WTC11 (cell line): Measurements from ENCODE around the gene NQO2. TPM values are rescaled to one million over a fixed set of nuclear protein-coding genes. Genes with fewer than 3 reads are reported as not detected.

ENCODE experiments used
- ATAC-seq: fragments of 200-7000 bp; cut with Tn5 transposase; 2 replicates; pipeline ENCODE4 v1.10.0; 2021; ENCODE audit warnings: mild to moderate bottlenecking, moderate library complexity
- CTCF ChIA-PET: fragments of 300-600 bp; sonication (Branson Sonifier 250); formaldehyde crosslinking; loops from one replicate; lab custom pipeline; 2021; ENCODE audit warnings: antibody characterized with exemption; lab: Charles Lee
- POLR2A ChIA-PET: fragments of 350-600 bp; sonication (Branson Sonifier 250); formaldehyde crosslinking; loops from one replicate; lab custom pipeline; 2021; ENCODE audit warnings: antibody characterized with exemption; lab: Charles Lee
- DNase-seq: peaks from one replicate; pipeline ENCODE4 v3.0.0; 2021; ENCODE audit warnings: low spot score
- H3K27ac Mint-ChIP-seq: 2 replicates; pipeline ENCODE4 v1.8.0; 2021; ENCODE audit warnings: mixed read lengths
- H3K27me3 Mint-ChIP-seq: 2 replicates; pipeline ENCODE4 v1.8.0; 2021; ENCODE audit warnings: low read depth, mild to moderate bottlenecking, moderate library complexity, mixed read lengths
- H3K36me3 Mint-ChIP-seq: 2 replicates; pipeline ENCODE4 v1.8.0; 2021; ENCODE audit warnings: mixed read lengths
- H3K4me1 Mint-ChIP-seq: 2 replicates; pipeline ENCODE4 v1.8.0; 2022; ENCODE audit warnings: mixed read lengths
- H3K4me3 Mint-ChIP-seq: 2 replicates; pipeline ENCODE4 v1.8.0; 2021; ENCODE audit warnings: mild to moderate bottlenecking, moderate library complexity, mixed read lengths
- H3K9me3 Mint-ChIP-seq: 2 replicates; pipeline ENCODE4 v1.8.0; 2021; ENCODE audit warnings: mixed read lengths
- ESRRA ChIP-seq: sonication (generic); formaldehyde crosslinking; IDR thresholded peaks from 2 replicates; pipeline ENCODE4 v1.8.1; 2022; ENCODE audit warnings: mild to moderate bottlenecking, missing genetic modification reagents, borderline replicate concordance
- FOXP1 ChIP-seq: sonication (generic); formaldehyde crosslinking; IDR thresholded peaks from 2 replicates; pipeline ENCODE4 v1.8.0; 2022; ENCODE audit warnings: missing genetic modification reagents, mild to moderate bottlenecking, moderate library complexity, borderline replicate concordance
- FOXP4 ChIP-seq: sonication (generic); formaldehyde crosslinking; IDR thresholded peaks from 2 replicates; pipeline ENCODE4 v1.8.0; 2022; ENCODE audit warnings: mild to moderate bottlenecking, missing genetic modification reagents
- GABPB1 ChIP-seq: sonication (generic); formaldehyde crosslinking; IDR thresholded peaks from 2 replicates; pipeline ENCODE4 v1.8.1; 2023; ENCODE audit warnings: mild to moderate bottlenecking, missing genetic modification reagents
- MXD4 ChIP-seq: fragments of 250-450 bp; sonication (Bioruptor Pico); IDR thresholded peaks from 2 replicates; pipeline ENCODE4 v1.8.0; 2021; ENCODE audit warnings: mild to moderate bottlenecking, moderate library complexity, borderline replicate concordance
- NFATC4 ChIP-seq: fragments of 250-450 bp; sonication (Bioruptor Pico); IDR thresholded peaks from 2 replicates; pipeline ENCODE4 v1.9.0; 2021; ENCODE audit warnings: mild to moderate bottlenecking
- NFYB ChIP-seq: sonication (generic); formaldehyde crosslinking; conservative IDR thresholded peaks from 2 replicates; pipeline ENCODE4 v1.8.0; 2022; ENCODE audit warnings: low read depth, missing genetic modification reagents
- OVOL2 ChIP-seq: fragments of 250-450 bp; sonication (Bioruptor Pico); IDR thresholded peaks from 2 replicates; pipeline ENCODE4 v1.9.0; 2021; ENCODE audit warnings: mild to moderate bottlenecking, borderline replicate concordance
- SP1 ChIP-seq: sonication (generic); formaldehyde crosslinking; conservative IDR thresholded peaks from 2 replicates; pipeline ENCODE4 v1.8.1; 2022; ENCODE audit warnings: missing genetic modification reagents
- STAT6 ChIP-seq: sonication (generic); formaldehyde crosslinking; conservative IDR thresholded peaks from 2 replicates; pipeline ENCODE4 v1.8.1; 2023; ENCODE audit warnings: mild to moderate bottlenecking, low read depth, missing genetic modification reagents, moderate library complexity
- TCF7 ChIP-seq: sonication (generic); formaldehyde crosslinking; IDR thresholded peaks from 2 replicates; pipeline ENCODE4 v1.8.0; 2022; ENCODE audit warnings: mild to moderate bottlenecking, low read depth, missing genetic modification reagents, moderate library complexity
- TEAD1 ChIP-seq: sonication (generic); formaldehyde crosslinking; IDR thresholded peaks from 2 replicates; pipeline ENCODE4 v1.8.0; 2022; ENCODE audit warnings: mild to moderate bottlenecking, missing genetic modification reagents
- TP53 ChIP-seq: sonication (generic); formaldehyde crosslinking; IDR thresholded peaks from 2 replicates; pipeline ENCODE4 v1.8.1; 2023; ENCODE audit warnings: mild to moderate bottlenecking, missing genetic modification reagents
- ZNF232 ChIP-seq: sonication (generic); formaldehyde crosslinking; IDR thresholded peaks from 2 replicates; pipeline ENCODE4 v1.8.0; 2022; ENCODE audit warnings: mild to moderate bottlenecking, missing genetic modification reagents
- ZNF671 ChIP-seq: fragments of 250-450 bp; sonication (Bioruptor Pico); IDR thresholded peaks from 2 replicates; pipeline ENCODE4 v1.8.0; 2021; ENCODE audit warnings: mild to moderate bottlenecking
- total RNA-seq: library from RNA; stranded (reverse); gene quantifications from 3 replicates; pipeline ENCODE4 v1.2.3, GENCODE V29; 2021
- TF ChIP-seq, protein P1 (sequence below): sonication (generic); formaldehyde crosslinking; IDR thresholded peaks from 2 replicates; pipeline ENCODE4 v1.8.1; 2023; ENCODE audit warnings: mild to moderate bottlenecking, moderate library complexity, missing genetic modification reagents
- TF ChIP-seq, protein P2 (sequence below): sonication (generic); formaldehyde crosslinking; IDR thresholded peaks from 2 replicates; pipeline ENCODE4 v1.8.0; 2022; ENCODE audit warnings: mild to moderate bottlenecking, missing genetic modification reagents
- TF ChIP-seq, protein P3 (sequence below): sonication (generic); formaldehyde crosslinking; conservative IDR thresholded peaks from 2 replicates; pipeline ENCODE4 v1.8.1; 2022; ENCODE audit warnings: mild to moderate bottlenecking, missing genetic modification reagents
- TF ChIP-seq, protein P4 (sequence below): sonication (generic); formaldehyde crosslinking; IDR thresholded peaks from 2 replicates; pipeline ENCODE4 v1.8.1; 2022; ENCODE audit warnings: missing genetic modification reagents, borderline replicate concordance

Gene NQO2
- total RNA-seq, 1 experiment from 2014 or later, result 119 TPM

- no peak overlapping the region for H3K4me3 Mint-ChIP-seq
- CTCF ChIA-PET, result no interaction called here
- ATAC-seq, result no peak
- H3K9me3 Mint-ChIP-seq, result no peaks in the 10 kb centered on the region
- no peak for DNase-seq
- peaks cover 5% of the 10 kb centered on the region; the same call in 1 of the 2 replicates for H3K36me3 Mint-ChIP-seq
- H3K27me3 Mint-ChIP-seq, result no peaks in the 10 kb centered on the region
- TF ChIP-seq ZNF671 (CRISPR knock-in tag), result no peak
- TF ChIP-seq, protein P1, sequence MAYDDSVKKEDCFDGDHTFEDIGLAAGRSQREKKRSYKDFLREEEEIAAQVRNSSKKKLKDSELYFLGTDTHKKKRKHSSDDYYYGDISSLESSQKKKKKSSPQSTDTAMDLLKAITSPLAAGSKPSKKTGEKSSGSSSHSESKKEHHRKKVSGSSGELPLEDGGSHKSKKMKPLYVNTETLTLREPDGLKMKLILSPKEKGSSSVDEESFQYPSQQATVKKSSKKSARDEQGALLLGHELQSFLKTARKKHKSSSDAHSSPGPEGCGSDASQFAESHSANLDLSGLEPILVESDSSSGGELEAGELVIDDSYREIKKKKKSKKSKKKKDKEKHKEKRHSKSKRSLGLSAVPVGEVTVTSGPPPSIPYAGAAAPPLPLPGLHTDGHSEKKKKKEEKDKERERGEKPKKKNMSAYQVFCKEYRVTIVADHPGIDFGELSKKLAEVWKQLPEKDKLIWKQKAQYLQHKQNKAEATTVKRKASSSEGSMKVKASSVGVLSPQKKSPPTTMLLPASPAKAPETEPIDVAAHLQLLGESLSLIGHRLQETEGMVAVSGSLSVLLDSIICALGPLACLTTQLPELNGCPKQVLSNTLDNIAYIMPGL (CRISPR knock-in tag), result no peak
- no peak for TF ChIP-seq NFYB
- TF ChIP-seq FOXP1 (CRISPR knock-in tag), result no peak
- no peak for TF ChIP-seq SP1 (CRISPR knock-in tag)
- TF ChIP-seq, protein P2, sequence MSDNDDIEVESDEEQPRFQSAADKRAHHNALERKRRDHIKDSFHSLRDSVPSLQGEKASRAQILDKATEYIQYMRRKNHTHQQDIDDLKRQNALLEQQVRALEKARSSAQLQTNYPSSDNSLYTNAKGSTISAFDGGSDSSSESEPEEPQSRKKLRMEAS (CRISPR knock-in tag), result no peak
- no peak for TF ChIP-seq ZNF232
- TF ChIP-seq, protein P3, sequence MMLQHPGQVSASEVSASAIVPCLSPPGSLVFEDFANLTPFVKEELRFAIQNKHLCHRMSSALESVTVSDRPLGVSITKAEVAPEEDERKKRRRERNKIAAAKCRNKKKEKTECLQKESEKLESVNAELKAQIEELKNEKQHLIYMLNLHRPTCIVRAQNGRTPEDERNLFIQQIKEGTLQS (CRISPR knock-in tag), result no peak
- no peak for TF ChIP-seq NFATC4
- TF ChIP-seq TEAD1 (CRISPR knock-in tag), result no peak
- no peak for TF ChIP-seq FOXP4 (CRISPR knock-in tag)
- TF ChIP-seq STAT6 (CRISPR knock-in tag), result no peak
- no peak for TF ChIP-seq GABPB1
- TF ChIP-seq OVOL2 (CRISPR knock-in tag), result no peak
- no peak for TF ChIP-seq TP53 (CRISPR knock-in tag)
- no peak for TF ChIP-seq MXD4
- no peak for TF ChIP-seq ESRRA (CRISPR knock-in tag)
- no peak for TF ChIP-seq TCF7 (CRISPR knock-in tag)
- H3K27ac Mint-ChIP-seq, result no peak overlapping the region; the same call in 1 of the 2 replicates
- peaks cover 45% of the 10 kb centered on the region for H3K4me1 Mint-ChIP-seq
- POLR2A ChIA-PET, result no interaction called here
Measured at GRCh38 chr6:2957696-2958330, 41.9 kb upstream of the NQO2 start.

DNA sequence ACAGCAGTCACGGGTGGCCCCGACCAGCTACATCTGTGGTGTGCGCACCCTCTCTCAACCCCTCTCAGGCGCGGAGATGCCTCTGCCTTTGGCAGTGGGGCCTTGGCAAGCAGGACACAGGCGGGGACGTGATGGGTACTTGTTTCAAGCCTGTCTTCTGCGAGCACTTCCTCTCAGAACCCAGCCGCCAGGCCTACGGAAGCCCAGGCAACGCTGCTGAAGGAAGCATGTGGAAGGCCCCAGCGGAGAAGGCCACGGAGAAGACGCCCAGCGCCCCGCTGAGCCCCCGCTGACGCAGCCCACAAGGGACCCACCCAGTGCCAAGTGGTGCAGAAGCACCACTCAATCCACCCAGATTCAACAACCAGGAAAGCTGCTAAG is 41.4 kb upstream of the NQO2 start:
- Mint-ChIP-seq H3K27ac (no peak overlapping the region), H3K27me3 (no peaks in the 10 kb centered on the region), H3K4me1 (peaks cover 42% of the 10 kb centered on the region), H3K9me3 (no peaks in the 10 kb centered on the region), H3K36me3 (peaks cover 5% of the 10 kb centered on the region; the same call in 1 of the 2 replicates), H3K4me3 (no peak overlapping the region)
- ChIA-PET CTCF (interaction anchor here (1.0 kb wide), 1 partner anchor 167 kb away, joined by 4 read pairs; no protein-coding TSS in a partner anchor), POLR2A (no interaction called here)
- no peak for DNase-seq
- ATAC-seq, result no peak
- TF ChIP-seq, protein P4, sequence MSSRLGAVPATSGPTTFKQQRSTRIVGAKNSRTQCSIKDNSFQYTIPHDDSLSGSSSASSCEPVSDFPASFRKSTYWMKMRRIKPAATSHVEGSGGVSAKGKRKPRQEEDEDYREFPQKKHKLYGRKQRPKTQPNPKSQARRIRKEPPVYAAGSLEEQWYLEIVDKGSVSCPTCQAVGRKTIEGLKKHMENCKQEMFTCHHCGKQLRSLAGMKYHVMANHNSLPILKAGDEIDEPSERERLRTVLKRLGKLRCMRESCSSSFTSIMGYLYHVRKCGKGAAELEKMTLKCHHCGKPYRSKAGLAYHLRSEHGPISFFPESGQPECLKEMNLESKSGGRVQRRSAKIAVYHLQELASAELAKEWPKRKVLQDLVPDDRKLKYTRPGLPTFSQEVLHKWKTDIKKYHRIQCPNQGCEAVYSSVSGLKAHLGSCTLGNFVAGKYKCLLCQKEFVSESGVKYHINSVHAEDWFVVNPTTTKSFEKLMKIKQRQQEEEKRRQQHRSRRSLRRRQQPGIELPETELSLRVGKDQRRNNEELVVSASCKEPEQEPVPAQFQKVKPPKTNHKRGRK (CRISPR knock-in tag), result no peak
